ENCODE results near the gene DNER.

The DNER gene

GRCh38 chr2:229674830-229675530 is 39.4 kb downstream of the DNER start:
- Histone ChIP-seq H3K4me3 (replicated peaks; ENCODE audit: low read depth, low read length) (no peak overlapping the region), H3K36me3 (ENCODE audit: control insufficient read depth, insufficient read depth, low read length) (no peaks in the 10 kb centered on the region), H3K27me3 (replicated peaks; ENCODE audit: control insufficient read depth, insufficient read depth, low read length) (peaks cover 5% of the 10 kb centered on the region)
- no peak for TF ChIP-seq CTCF (IDR thresholded peaks at IDR 0.05; ENCODE audit: insufficient read depth, low read length, poor library complexity, severe bottlenecking)
- DNase-seq (ENCODE audit: extremely low read depth, insufficient read length), result no peak

GRCh38 chr2:229673676-229674075 is 40.7 kb downstream of the DNER start:
- no peak for TF ChIP-seq CTCF (IDR thresholded peaks at IDR 0.05; ENCODE audit: insufficient read depth, low read length, poor library complexity, severe bottlenecking)
- H3K36me3 ChIP-seq (ENCODE audit: control insufficient read depth, insufficient read depth, low read length), result no peaks in the 10 kb centered on the region
- H3K4me3 ChIP-seq (replicated peaks; ENCODE audit: low read depth, low read length), result no peak overlapping the region
- no peak for DNase-seq (ENCODE audit: extremely low read depth, insufficient read length)
- peaks cover 5% of the 10 kb centered on the region for H3K27me3 ChIP-seq (replicated peaks; ENCODE audit: control insufficient read depth, insufficient read depth, low read length)

GRCh38 chr2:229672021-229672420 is 42.3 kb downstream of the DNER start:
- no peak overlapping the region for H3K4me3 ChIP-seq (replicated peaks; ENCODE audit: low read depth, low read length)
- no peaks in the 10 kb centered on the region for H3K36me3 ChIP-seq (ENCODE audit: control insufficient read depth, insufficient read depth, low read length)
- TF ChIP-seq CTCF (IDR thresholded peaks at IDR 0.05; ENCODE audit: insufficient read depth, low read length, poor library complexity, severe bottlenecking), result no peak
- no peak for DNase-seq (ENCODE audit: extremely low read depth, insufficient read length)
- peaks cover 5% of the 10 kb centered on the region for H3K27me3 ChIP-seq (replicated peaks; ENCODE audit: control insufficient read depth, insufficient read depth, low read length)

- no peak for DNase-seq (ENCODE audit: extremely low read depth, insufficient read length)
- Histone ChIP-seq H3K27me3 (replicated peaks; ENCODE audit: control insufficient read depth, insufficient read depth, low read length) (peaks cover 1% of the 10 kb centered on the region), H3K4me3 (replicated peaks; ENCODE audit: low read depth, low read length) (no peak overlapping the region), H3K36me3 (ENCODE audit: control insufficient read depth, insufficient read depth, low read length) (no peaks in the 10 kb centered on the region)
- no peak for TF ChIP-seq CTCF (IDR thresholded peaks at IDR 0.05; ENCODE audit: insufficient read depth, low read length, poor library complexity, severe bottlenecking)
These were observed 44.5 kb downstream of the DNER start for GRCh38 chr2:229669841-229670240.

GRCh38 chr2:229666811-229667210 is 47.5 kb downstream of the DNER start:
- Histone ChIP-seq H3K4me3 (replicated peaks; ENCODE audit: low read depth, low read length) (no peak overlapping the region), H3K27me3 (replicated peaks; ENCODE audit: control insufficient read depth, insufficient read depth, low read length) (no peaks in the 10 kb centered on the region; the same call in 1 of the 2 replicates), H3K36me3 (ENCODE audit: control insufficient read depth, insufficient read depth, low read length) (no peaks in the 10 kb centered on the region)
- no peak for TF ChIP-seq CTCF (IDR thresholded peaks at IDR 0.05; ENCODE audit: insufficient read depth, low read length, poor library complexity, severe bottlenecking)
- no peak for DNase-seq (ENCODE audit: extremely low read depth, insufficient read length)

GRCh38 chr2:229665158-229665557 is 49.2 kb downstream of the DNER start:
- no peak overlapping the region for H3K4me3 ChIP-seq (replicated peaks; ENCODE audit: low read depth, low read length)
- H3K27me3 ChIP-seq (replicated peaks; ENCODE audit: control insufficient read depth, insufficient read depth, low read length), result no peaks in the 10 kb centered on the region; the same call in 1 of the 2 replicates
- DNase-seq (ENCODE audit: extremely low read depth, insufficient read length), result no peak
- no peak for TF ChIP-seq CTCF (IDR thresholded peaks at IDR 0.05; ENCODE audit: insufficient read depth, low read length, poor library complexity, severe bottlenecking)
- H3K36me3 ChIP-seq (ENCODE audit: control insufficient read depth, insufficient read depth, low read length), result no peaks in the 10 kb centered on the region

Data from GM06990 (cell line).